Measurements from ENCODE around the gene PLXDC2. TPM values are rescaled to one million over a fixed set of nuclear protein-coding genes. Genes with fewer than 3 reads are reported as not detected.

The PLXDC2 gene
- total and polyA plus RNA-seq, 2 experiments from 2014 or later = 39.9 to 52.2 TPM

GRCh38 chr10:20058135-20058534, 241.9 kb downstream of the PLXDC2 start:
- no peak for DNase-seq (ENCODE audit: low spot score)
- no peak for TF ChIP-seq EZH2 (IDR thresholded peaks at IDR 0.05; ENCODE audit: borderline replicate concordance)
- no peaks in the 10 kb centered on the region for H4K20me1 ChIP-seq (ENCODE audit: insufficient read depth, poor library complexity, severe bottlenecking)
- H3K36me3 ChIP-seq (replicated peaks; ENCODE audit: insufficient read depth, low read depth) = no peaks in the 10 kb centered on the region
- no peaks in the 10 kb centered on the region for H3K9me2 ChIP-seq (replicated peaks; ENCODE audit: insufficient read depth)
- H3K4me3 ChIP-seq = no peak overlapping the region
- 88% methylated on average over 2 of the region's 2 CpGs for WGBS (ENCODE audit: low lambda C conversion rate, missing lambda C conversion rate)
- H2AFZ ChIP-seq = no peak overlapping the region
- H3K4me2 ChIP-seq = no peak overlapping the region
- H3K9me3 ChIP-seq (ENCODE audit: low read depth) = no peaks in the 10 kb centered on the region
- H3K4me1 ChIP-seq (ENCODE audit: insufficient read depth) = no peaks in the 10 kb centered on the region
- no peaks in the 10 kb centered on the region for H3K79me2 ChIP-seq
- H3K27ac ChIP-seq = no peak overlapping the region
- no peaks in the 10 kb centered on the region for H3K27me3 ChIP-seq

GRCh38 chr10:20059084-20059835, 243.0 kb downstream of the PLXDC2 start:
- Histone ChIP-seq H3K4me3 (no peak overlapping the region), H3K9me3 (ENCODE audit: low read depth) (no peaks in the 10 kb centered on the region), H2AFZ (no peak overlapping the region), H3K79me2 (no peaks in the 10 kb centered on the region), H3K4me2 (no peak overlapping the region), H3K4me1 (ENCODE audit: insufficient read depth) (no peaks in the 10 kb centered on the region), H3K27ac (peak overlapping the region; percentile 4), H3K9me2 (replicated peaks; ENCODE audit: insufficient read depth) (no peaks in the 10 kb centered on the region), H4K20me1 (ENCODE audit: insufficient read depth, poor library complexity, severe bottlenecking) (no peaks in the 10 kb centered on the region), H3K27me3 (no peaks in the 10 kb centered on the region), H3K36me3 (replicated peaks; ENCODE audit: insufficient read depth, low read depth) (no peaks in the 10 kb centered on the region)
- WGBS (ENCODE audit: low lambda C conversion rate, missing lambda C conversion rate) = 51% methylated on average over 3 of the region's 3 CpGs
- DNase-seq (ENCODE audit: low spot score) = no peak
- no peak for TF ChIP-seq EZH2phosphoT487 (IDR thresholded peaks at IDR 0.05; ENCODE audit: low read depth, severe bottlenecking, unreplicated experiment)
- TF ChIP-seq EZH2 (IDR thresholded peaks at IDR 0.05; ENCODE audit: borderline replicate concordance) = no peak
- TF ChIP-seq CTCF (IDR thresholded peaks at IDR 0.05; ENCODE audit: poor library complexity) = no peak

- Histone ChIP-seq H3K4me3 (no peak overlapping the region), H3K4me2 (no peak overlapping the region), H2AFZ (no peak overlapping the region), H3K9me3 (ENCODE audit: low read depth) (no peaks in the 10 kb centered on the region), H3K27me3 (no peaks in the 10 kb centered on the region), H3K27ac (no peak overlapping the region), H3K36me3 (replicated peaks; ENCODE audit: insufficient read depth, low read depth) (no peaks in the 10 kb centered on the region), H3K9me2 (replicated peaks; ENCODE audit: insufficient read depth) (no peaks in the 10 kb centered on the region), H3K4me1 (ENCODE audit: insufficient read depth) (no peaks in the 10 kb centered on the region), H4K20me1 (ENCODE audit: insufficient read depth, poor library complexity, severe bottlenecking) (no peaks in the 10 kb centered on the region), H3K79me2 (no peaks in the 10 kb centered on the region)
- TF ChIP-seq EZH2 (IDR thresholded peaks at IDR 0.05; ENCODE audit: borderline replicate concordance) (no peak), EZH2phosphoT487 (IDR thresholded peaks at IDR 0.05; ENCODE audit: low read depth, severe bottlenecking, unreplicated experiment) (no peak), CTCF (IDR thresholded peaks at IDR 0.05; ENCODE audit: poor library complexity) (no peak)
- no peak for DNase-seq (ENCODE audit: low spot score)
- WGBS (ENCODE audit: low lambda C conversion rate, missing lambda C conversion rate) = 94% methylated on average over 6 of the region's 6 CpGs
Observed at GRCh38 chr10:20065814-20066213, 249.6 kb downstream of the PLXDC2 start.

GRCh38 chr10:20073167-20073566, 256.9 kb downstream of the PLXDC2 start:
- DNase-seq (ENCODE audit: low spot score) = no peak
- H3K4me2 ChIP-seq = no peak overlapping the region
- 91% methylated on average over 2 of the region's 2 CpGs for WGBS (ENCODE audit: low lambda C conversion rate, missing lambda C conversion rate)

More at GRCh38 chr10:20073167-20073566, 256.9 kb downstream of the PLXDC2 start:
- H4K20me1 ChIP-seq (ENCODE audit: insufficient read depth, poor library complexity, severe bottlenecking) = no peaks in the 10 kb centered on the region
- H3K4me3 ChIP-seq = no peak overlapping the region
- H3K27ac ChIP-seq = no peak overlapping the region
- no peaks in the 10 kb centered on the region for H3K9me2 ChIP-seq (replicated peaks; ENCODE audit: insufficient read depth)
- H3K36me3 ChIP-seq (replicated peaks; ENCODE audit: insufficient read depth, low read depth) = no peaks in the 10 kb centered on the region
- TF ChIP-seq CTCF (IDR thresholded peaks at IDR 0.05; ENCODE audit: poor library complexity) (no peak), EZH2 (IDR thresholded peaks at IDR 0.05; ENCODE audit: borderline replicate concordance) (no peak), EZH2phosphoT487 (IDR thresholded peaks at IDR 0.05; ENCODE audit: low read depth, severe bottlenecking, unreplicated experiment) (no peak)
- no peaks in the 10 kb centered on the region for H3K79me2 ChIP-seq
- no peaks in the 10 kb centered on the region for H3K9me3 ChIP-seq (ENCODE audit: low read depth)
- no peak overlapping the region for H2AFZ ChIP-seq
- no peaks in the 10 kb centered on the region for H3K4me1 ChIP-seq (ENCODE audit: insufficient read depth)
- H3K27me3 ChIP-seq = no peaks in the 10 kb centered on the region

Measured in hepatocyte (in vitro differentiated cells).